ENCODE data around the gene SUSD1.
"Not testable (repeated sequence)": the region's sequence is repeated elsewhere in the genome, so short reads cannot be mapped to it uniquely, and the experiment has no call there.

Gene SUSD1

GRCh38 chr9:112094948-112095681 is 80.0 kb downstream of the SUSD1 start:
- DNase-seq (ENCODE audit: low read depth): no peak

GRCh38 chr9:112094241-112094640 is 80.9 kb downstream of the SUSD1 start:
- no peak for DNase-seq (ENCODE audit: low read depth)

- no peak for DNase-seq (ENCODE audit: low read depth)
Measured at GRCh38 chr9:112093870-112094216, 81.3 kb downstream of the SUSD1 start.

GRCh38 chr9:112093147-112093869 is 81.8 kb downstream of the SUSD1 start:
- DNase-seq (ENCODE audit: low read depth): no peak

- DNase-seq (ENCODE audit: low read depth): no peak
Measured at GRCh38 chr9:112091810-112092209, 83.3 kb downstream of the SUSD1 start.

- no peak for DNase-seq (ENCODE audit: low read depth)
Measured at GRCh38 chr9:112087506-112087905, 87.6 kb downstream of the SUSD1 start.

- DNase-seq (ENCODE audit: low read depth): no peak
Measured at GRCh38 chr9:112086627-112087026, 88.5 kb downstream of the SUSD1 start.

- no peak for DNase-seq (ENCODE audit: low read depth)
Measured at GRCh38 chr9:112084907-112085306, 90.2 kb downstream of the SUSD1 start.

GRCh38 chr9:112084334-112084733 is 90.8 kb downstream of the SUSD1 start:
- DNase-seq (ENCODE audit: low read depth): no peak

- no peak for DNase-seq (ENCODE audit: low read depth)
Measured at GRCh38 chr9:112081918-112082729, 93.0 kb downstream of the SUSD1 start.

GRCh38 chr9:112080831-112081542 is 94.1 kb downstream of the SUSD1 start:
- no peak for DNase-seq (ENCODE audit: low read depth)

- DNase-seq (ENCODE audit: low read depth): no peak
Measured at GRCh38 chr9:112078432-112078831, 96.7 kb downstream of the SUSD1 start.

GRCh38 chr9:112076814-112077213 is 98.3 kb downstream of the SUSD1 start:
- DNase-seq (ENCODE audit: low read depth): no peak

- DNase-seq (ENCODE audit: low read depth): no peak
Measured at GRCh38 chr9:112075009-112075378, 100.1 kb downstream of the SUSD1 start.

GRCh38 chr9:112074250-112075008 is 100.7 kb downstream of the SUSD1 start:
- DNase-seq (ENCODE audit: low read depth): peak; percentile 62

- not testable (repeated sequence) for DNase-seq (ENCODE audit: low read depth)
Measured at GRCh38 chr9:112073639-112074173, 101.4 kb downstream of the SUSD1 start.

GRCh38 chr9:112072721-112073638 is 102.1 kb downstream of the SUSD1 start:
- no peak for DNase-seq (ENCODE audit: low read depth)

GRCh38 chr9:112069318-112070169 is 105.6 kb downstream of the SUSD1 start:
- no peak for DNase-seq (ENCODE audit: low read depth)

Measured in activated gamma-delta T cell treated with anti-CD3 and anti-CD28 coated beads, Interleukin-2, amount 50 U/mL, for 16 hours (primary cell).